Fibroblast of the aortic adventitia (primary cell): Measurements from ENCODE around the gene FBXO3. TPM values are rescaled to one million over a fixed set of nuclear protein-coding genes. Genes with fewer than 3 reads are reported as not detected.

Source experiments
- DNase-seq: peaks from one replicate; pipeline ENCODE4 v3.0.0-alpha.2; 2010; ENCODE audit warnings: low read depth
- H3K4me3 ChIP-seq: 2 replicates; pipeline ENCODE4 v1.5.1; 2011; ENCODE audit warnings: low read depth, mild to moderate bottlenecking, control low read depth, low read length, moderate library complexity
- CTCF ChIP-seq: IDR thresholded peaks from 2 replicates; pipeline ENCODE4 v1.5.1; 2011; ENCODE audit warnings: mild to moderate bottlenecking, low read length, control low read depth, inconsistent platforms; ENCODE audit not compliant: insufficient read depth
- total RNA-seq: library from RNA; depleted of rRNA; stranded (reverse); fragments of >200 nt; gene quantifications from 2 replicates; pipeline ENCODE4 v1.2.3, GENCODE V29; 2012; ENCODE audit warnings: low replicate concordance

Gene FBXO3
- total RNA-seq, 1 donor: 43.7 TPM

- no peak for DNase-seq
- TF ChIP-seq CTCF: no peak
- no peak overlapping the region for H3K4me3 ChIP-seq
Observed at GRCh38 chr11:33721426-33721825, 52.9 kb downstream of the FBXO3 start.

DNA sequence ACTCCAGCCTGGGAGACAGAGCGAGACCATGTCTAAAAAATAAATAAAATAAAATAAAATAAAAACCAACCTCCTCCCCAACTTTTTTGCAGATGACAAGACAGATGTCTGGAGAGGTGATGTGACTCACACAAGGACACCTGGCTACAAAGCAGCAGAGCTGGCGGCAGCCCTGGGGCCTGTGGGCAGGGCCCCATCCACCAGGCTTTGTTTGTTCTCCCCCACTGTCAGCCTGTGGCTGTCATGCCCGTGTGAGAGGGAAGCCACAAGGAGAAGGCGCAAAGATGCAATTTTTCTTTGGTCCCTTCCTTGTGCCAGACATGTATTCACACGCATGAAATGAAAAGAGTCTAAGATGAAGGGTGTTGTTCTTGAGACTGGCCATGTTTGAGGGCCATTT is 54.7 kb downstream of the FBXO3 start:
- H3K4me3 ChIP-seq: no peak overlapping the region
- no peak for DNase-seq
- TF ChIP-seq CTCF: no peak

DNA sequence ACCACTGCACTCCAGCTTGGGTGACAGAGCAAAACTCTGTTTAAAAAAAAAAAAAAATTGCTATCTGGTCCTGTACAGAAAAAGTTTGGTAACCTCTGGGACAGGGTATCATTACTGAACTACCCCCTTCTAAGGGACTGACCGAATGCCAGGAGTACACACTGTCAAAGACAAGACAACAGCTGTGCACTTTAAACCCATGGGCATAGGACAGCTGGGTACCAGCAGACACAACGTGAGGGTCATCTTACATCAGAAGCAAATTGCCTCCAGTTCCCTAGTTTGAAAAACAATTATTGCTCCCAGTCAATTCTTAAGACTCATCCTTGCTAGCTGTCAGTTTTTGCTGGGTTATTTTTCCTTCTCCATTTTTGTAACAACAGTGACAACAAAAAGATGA is 55.9 kb downstream of the FBXO3 start:
- no peak overlapping the region for H3K4me3 ChIP-seq
- no peak for DNase-seq
- no peak for TF ChIP-seq CTCF

DNA sequence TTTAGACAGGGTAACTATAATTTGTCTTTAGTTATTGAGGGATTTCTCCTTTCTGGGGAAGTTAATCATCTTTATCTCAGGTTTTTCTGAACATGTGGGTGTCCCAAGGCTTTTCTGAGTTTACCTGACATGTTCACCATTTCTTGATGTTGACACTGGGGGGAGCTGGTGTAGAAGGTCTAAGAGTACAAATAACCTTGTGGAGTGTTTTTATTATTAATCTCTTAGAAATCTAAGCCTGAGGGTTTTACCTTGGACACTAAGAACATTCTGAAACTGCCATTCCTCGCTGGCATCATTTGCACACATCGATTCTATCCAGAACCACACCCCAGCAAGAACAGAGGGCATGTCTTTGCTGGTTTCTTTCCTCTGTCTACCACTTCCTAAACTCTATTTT is 58.1 kb downstream of the FBXO3 start:
- DNase-seq: peak; percentile 67
- TF ChIP-seq CTCF: peak; percentile 47

DNA sequence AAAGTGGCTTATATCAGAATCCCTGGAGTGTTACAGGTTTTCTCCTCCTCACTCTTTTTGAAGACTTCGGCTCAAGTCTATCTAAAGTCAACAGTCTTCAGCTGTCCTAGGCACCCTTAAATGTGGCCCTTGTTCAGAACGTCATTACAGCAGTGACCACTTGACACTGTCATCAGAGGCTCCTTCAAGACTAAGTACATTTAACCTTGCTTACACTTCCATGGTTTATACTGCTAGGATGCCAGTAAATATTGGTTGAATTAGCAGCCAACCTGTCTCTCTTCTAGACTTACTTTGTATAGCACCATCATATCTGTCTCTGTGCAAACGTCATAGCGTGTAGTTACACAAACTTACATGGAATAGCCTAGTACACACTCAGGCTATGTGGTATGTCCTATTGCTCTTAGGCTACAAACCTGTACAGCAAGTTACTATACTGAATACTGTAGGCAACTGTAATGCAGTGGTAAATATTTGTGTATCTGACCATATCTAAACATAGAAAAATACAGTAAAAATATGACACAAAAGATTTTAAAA is 60.4 kb downstream of the FBXO3 start:
- no peak for TF ChIP-seq CTCF
- DNase-seq: no peak
- H3K4me3 ChIP-seq: no peak overlapping the region

More for the DNA sequence above, 58.1 kb downstream of the FBXO3 start:
- H3K4me3 ChIP-seq: no peak overlapping the region

GRCh38 chr11:33713151-33713855 is 61.0 kb downstream of the FBXO3 start:
- DNase-seq: peak; percentile 51
- no peak overlapping the region for H3K4me3 ChIP-seq
- no peak for TF ChIP-seq CTCF
